GM21515 (cell line): ENCODE results near the gene CLCF1.
"Not testable (repeated sequence)": the region's sequence is repeated elsewhere in the genome, so short reads cannot be mapped to it uniquely, and the experiment has no call there.

Experiments used
- ATAC-seq: cut with Tn5 transposase; IDR thresholded peaks from one replicate; pipeline ENCODE4 v1.9.1; 2021; ENCODE audit not compliant: unreplicated experiment

The CLCF1 gene

DNA sequence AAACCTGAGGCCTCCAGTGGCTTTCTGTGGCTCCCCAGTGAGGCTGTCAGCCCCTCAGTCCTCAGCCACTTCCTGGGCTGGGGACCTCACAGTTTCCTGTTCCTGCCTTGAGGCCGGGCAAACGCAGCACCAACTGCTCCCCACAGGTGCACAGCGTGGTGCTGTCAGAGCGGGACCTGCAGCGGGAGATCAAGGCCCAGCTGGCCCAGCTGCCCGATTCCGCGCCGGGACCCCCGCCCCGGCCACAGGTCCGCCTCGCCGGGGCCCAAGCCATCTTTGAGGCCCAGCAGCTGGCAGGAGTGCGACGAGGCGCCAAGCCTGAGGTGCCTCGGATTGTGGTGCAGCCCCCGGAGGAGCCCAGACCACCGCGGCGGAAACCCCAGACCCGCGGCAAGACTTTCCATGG lies 35.9 kb upstream of the CLCF1 start:
- ATAC-seq: peak; percentile 39

DNA sequence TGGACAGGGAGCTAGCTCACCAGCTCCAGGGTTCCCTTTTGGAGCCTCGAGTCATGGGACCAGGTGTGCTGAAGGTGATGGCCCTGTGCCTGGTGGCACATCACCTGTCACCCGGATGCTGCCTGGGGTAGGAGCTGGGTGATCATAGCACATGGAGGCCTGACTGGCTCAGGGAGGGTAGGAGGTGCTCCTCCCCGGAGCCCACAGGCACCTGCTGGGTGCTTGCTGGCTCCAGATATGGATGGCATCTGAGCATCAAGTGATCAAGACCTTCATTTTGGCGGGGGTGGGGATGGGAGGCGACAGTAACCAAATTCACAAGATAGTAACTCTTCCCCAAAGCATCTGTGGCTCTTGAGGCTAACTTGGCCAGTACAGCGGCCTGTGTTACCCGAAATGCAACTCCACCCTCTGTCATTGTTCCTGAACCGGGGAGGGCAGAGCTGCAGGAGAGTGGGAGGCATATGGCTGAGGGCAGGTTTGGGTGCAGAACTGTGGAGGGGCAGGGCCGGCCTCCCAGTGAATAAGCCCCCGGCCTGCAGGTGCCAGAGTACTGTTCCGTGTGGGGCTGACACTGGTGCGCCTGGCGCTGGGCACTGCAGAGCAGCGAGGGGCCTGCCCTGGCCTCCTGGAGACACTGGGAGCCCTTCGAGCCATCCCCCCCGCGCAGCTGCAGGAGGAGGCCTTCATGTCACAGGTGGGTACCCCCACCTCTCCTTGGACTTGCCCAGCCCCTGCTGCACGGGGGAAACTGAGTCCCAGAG lies 35.2 kb upstream of the CLCF1 start:
- no peak for ATAC-seq

DNA sequence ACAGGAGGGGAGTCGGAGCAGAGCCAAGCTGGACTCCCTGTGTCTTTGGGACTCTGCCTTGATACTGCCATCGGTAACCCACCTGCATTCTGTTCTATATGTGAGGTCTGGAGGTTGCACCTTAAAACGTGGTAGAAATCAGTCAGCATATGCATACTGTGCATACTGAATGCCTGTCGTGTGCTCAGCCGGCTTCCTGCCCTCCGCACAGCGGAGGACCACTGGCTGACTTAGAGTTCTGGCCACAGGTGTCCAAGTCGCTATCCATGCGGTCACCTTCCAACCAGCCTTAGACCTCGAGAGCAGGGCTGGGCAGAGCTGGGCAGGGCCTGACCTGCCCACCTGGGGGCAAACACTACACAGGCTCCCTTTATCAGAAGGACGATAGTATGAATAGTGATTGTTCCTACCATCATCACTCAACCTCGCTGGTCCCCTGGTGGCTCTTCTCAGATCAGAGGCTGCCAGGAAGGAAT lies 34.3 kb upstream of the CLCF1 start:
- ATAC-seq: no peak

DNA sequence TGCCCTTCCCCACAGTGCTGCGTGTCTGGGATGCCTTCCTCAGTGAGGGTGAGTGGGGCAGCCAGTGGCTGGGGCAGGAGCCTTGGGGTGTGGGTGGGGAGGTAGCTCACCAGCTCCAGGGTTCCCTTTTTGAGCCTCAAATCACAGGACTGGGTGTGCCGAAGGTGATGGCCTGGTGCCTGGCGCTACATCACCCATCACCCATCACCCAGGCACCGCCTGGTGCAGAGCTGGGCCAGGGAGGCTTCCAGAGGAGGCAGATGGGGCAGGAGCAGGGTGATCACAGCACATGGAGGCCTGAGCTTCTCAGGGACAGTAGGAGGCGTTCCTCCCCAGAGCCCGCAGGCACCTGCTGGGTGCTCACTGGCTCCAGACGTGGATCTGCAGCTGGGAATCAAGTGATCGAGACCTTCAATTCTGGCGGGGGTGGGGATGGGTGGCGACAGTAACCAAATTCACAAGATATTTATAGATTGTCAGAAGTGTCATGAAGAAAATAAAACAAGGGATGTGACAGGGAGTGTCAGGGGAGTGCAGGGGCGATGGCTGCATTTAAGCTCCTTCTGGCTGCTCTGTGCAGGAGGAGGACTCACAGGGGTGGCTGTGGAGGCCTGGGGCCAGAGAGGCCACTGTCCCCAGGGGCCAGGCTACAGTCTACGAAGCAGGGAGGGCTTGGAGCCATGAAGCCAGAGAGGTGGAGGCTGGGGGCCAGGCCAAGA lies 33.7 kb upstream of the CLCF1 start:
- ATAC-seq: no peak

DNA sequence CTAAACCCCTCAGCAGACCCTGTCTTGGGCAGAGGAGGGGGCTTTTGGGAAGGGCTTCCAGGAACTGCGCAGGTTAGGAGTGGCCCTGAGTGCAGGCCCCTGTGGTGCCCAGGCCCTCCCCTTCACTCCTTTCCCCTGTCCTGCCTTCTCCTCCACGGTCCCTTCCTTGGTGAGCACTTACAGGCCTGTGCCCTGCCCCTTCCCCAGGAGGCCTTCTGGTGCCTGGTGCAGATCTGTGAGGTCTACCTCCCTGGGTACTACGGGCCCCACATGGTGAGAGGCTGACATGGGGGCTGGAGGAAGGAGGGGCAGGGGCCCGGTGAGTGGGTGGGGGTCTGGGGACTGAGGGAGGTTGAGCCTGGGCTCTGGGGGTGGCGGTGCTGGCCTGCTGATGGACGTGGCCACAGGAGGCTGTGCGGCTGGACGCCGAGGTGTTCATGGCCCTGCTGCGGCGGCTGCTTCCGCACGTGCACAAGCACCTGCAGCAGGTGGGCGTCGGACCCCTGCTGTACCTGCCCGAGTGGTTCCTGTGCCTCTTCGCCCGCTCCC lies 33.1 kb upstream of the CLCF1 start:
- ATAC-seq: no peak

DNA sequence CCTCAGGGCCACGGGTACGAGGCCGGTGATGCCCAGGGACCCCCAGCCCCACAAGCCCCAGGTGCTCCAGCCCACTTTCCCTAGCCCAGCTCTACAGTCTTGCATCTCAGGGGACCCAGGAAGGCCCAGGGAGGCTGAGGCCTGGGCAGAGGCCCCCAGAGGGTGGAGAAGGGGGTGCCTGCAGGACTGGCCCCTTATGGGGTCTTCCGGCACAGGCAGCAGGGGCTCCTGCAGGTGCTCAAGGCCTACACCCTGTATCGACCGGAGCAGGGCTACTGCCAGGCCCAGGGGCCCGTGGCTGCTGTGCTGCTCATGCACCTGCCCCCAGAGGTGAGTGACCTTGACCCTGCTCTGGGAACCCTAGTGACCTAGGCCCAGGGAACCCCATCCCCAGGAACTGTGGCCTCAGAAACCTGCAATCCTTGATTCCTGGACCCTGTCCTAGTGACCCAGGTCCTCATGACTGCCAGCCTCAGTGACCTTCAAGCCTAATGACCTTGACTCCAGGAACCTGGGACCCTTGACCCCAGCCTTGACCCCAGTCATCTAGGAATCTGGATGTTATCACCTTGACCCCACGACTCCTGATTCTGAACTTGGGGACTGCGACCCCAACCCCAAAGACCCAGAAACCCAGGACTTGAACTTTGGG lies 32.4 kb upstream of the CLCF1 start:
- no peak for ATAC-seq

DNA sequence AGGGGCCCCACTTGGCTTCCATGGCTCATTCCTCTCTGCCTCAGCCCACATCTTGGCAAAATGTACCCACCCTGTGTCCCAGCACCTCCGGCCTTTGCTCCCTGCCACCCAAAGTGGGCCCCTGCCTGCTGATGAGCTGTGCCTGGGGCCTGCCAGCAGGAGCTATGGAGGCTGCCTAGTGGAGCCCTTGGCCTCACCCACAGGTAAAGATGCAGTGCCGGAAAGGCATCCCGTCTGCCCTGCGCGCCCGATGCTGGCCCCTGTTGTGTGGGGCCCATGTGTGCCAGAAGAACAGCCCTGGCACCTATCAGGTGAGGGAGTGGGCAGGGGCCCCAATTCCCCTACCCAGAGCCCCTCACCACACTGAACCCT lies 31.8 kb upstream of the CLCF1 start:
- no peak for ATAC-seq

- no peak for ATAC-seq
These were observed 31.3 kb upstream of the CLCF1 start for GRCh38 chr11:67404515-67405195.

GRCh38 chr11:67403085-67403484 lies 29.7 kb upstream of the CLCF1 start:
- not testable (repeated sequence) for ATAC-seq

DNA sequence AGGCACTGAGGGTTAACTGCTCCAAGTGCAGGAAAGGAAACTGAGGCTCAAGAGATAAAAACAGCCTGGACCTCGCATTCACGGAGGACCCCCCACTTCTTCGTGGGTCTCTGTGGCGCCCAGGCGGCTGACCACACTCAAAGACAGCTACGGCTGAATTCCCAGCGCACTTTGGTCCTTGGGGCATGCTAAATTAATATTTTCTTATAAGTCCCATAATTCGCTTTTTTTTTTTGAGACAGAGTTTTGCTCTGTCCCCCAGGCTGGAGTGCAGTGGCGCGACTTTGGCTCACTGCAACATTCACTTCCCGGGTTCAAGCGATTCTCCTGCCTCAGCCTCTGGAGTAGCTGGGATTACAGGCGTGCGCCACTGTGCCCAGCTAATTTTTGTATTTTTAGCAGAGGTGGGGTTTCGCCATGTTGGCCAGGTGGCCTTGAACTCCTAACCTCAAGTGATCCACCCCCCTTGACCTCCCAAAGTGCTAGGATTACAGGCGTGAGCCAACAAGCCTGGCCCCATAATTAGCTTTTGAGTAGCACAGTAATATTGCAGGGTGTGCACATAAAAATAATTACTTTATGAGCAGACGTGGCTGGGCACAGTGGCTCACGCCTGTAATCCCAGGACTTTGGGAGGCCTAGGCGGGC lies 28.9 kb upstream of the CLCF1 start:
- ATAC-seq: peak; percentile 1

- ATAC-seq: peak; percentile 49
These were observed 28.2 kb upstream of the CLCF1 start, which contains the start of gene PPP1CA for GRCh38 chr11:67401495-67402191. Gene PPP1CA (minus strand): TSS chr11:67401858. CDS start chr11:67401782, 76 bp downstream.

- ATAC-seq: no peak
These were observed 27.6 kb upstream of the CLCF1 start for GRCh38 chr11:67400942-67401494.

GRCh38 chr11:67400251-67400941 lies 27.0 kb upstream of the CLCF1 start:
- no peak for ATAC-seq

DNA sequence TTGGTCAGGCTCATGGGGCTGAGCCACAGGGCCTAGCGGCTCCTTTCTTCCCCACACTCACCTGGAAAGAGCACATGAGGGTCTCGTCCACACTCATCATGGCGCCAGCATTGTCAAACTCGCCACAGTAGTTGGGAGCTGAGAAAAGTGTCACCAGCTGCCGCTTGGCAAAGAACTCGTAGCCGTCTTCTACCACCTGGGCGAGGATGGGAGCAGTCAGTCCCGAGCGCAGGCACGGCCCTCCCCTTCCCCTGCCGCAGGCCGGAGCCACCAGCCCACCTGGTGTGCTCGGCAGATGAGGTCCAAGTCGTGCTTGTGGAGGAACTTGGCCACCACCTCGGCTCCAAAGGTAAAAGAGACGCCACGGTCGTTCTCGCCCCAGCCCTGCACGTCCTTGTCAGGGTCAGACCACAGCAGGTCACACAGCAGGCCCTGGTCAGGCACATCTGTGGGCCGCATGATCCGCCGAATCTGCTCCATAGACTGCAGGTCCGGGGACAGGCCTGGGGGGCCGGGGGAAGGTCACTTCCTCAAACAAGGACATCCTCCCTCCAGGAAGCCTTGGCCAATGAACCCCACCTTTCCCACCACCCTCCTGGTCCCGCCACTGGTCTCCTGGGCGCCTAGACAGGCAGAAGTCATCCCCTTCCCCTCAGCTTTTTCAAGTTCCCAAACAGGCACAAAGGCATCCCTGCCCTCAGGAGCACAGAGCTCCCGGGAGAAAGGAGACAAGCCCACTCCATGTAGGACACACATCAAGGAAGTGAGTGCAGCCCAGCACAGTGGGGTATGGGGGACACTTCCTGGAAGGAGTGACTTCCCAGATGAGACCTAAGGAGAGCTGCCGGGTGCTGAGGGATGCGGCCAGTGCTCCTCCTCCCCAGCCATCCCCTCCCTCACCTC lies 25.5 kb upstream of the CLCF1 start:
- ATAC-seq: no peak

- ATAC-seq: no peak
These were observed 24.7 kb upstream of the CLCF1 start for GRCh38 chr11:67397986-67398660.

GRCh38 chr11:67397536-67397935 lies 24.1 kb upstream of the CLCF1 start:
- no peak for ATAC-seq
